Gastrocnemius medialis (tissue), 4 donors: ENCODE data around the gene DRAM2.

Experiments
- CTCF ChIP-seq, 5 experiments: fragments of 450-650 bp in 3 of 5; fragments of 200-600 bp in 2 of 5; sonication (generic) in 2 of 5; IDR thresholded peaks in 4 of 5; conservative IDR thresholded peaks in 1 of 5; 1 replicate in 4 of 5; 2 replicates in 1 of 5; pipeline ENCODE4 v1.5.1; 2016 to 2019; ENCODE audit warnings: antibody characterized with exemption in 5 of 5, mild to moderate bottlenecking in 3 of 5, moderate library complexity in 3 of 5
- POLR2A ChIP-seq, 2 donors: fragments of 450-650 bp; IDR thresholded peaks; one replicate each; pipeline ENCODE4 v1.6.1; 2017; ENCODE audit warnings: antibody characterized with exemption in 2 of 2, mild to moderate bottlenecking in 2 of 2, moderate library complexity in 2 of 2

- TF ChIP-seq CTCF (IDR thresholded peaks at IDR 0.05 in 4 of 5, conservative IDR thresholded peaks at IDR 0.05 in 1 of 5) (no peak), POLR2A (IDR thresholded peaks at IDR 0.05) (no peak)
Observed at GRCh38 chr1:111131693-111132092, 8.2 kb downstream of the DRAM2 start.
